GM21576 (cell line): ENCODE data around the gene GLYR1.
"Not testable (repeated sequence)": the region's sequence is repeated elsewhere in the genome, so short reads cannot be mapped to it uniquely, and the experiment has no call there.

ENCODE experiments used
- ATAC-seq: cut with Tn5 transposase; IDR thresholded peaks from one replicate; pipeline ENCODE4 v1.9.1; 2021; ENCODE audit warnings: mild to moderate bottlenecking, moderate library complexity; ENCODE audit not compliant: unreplicated experiment

GLYR1 gene

DNA sequence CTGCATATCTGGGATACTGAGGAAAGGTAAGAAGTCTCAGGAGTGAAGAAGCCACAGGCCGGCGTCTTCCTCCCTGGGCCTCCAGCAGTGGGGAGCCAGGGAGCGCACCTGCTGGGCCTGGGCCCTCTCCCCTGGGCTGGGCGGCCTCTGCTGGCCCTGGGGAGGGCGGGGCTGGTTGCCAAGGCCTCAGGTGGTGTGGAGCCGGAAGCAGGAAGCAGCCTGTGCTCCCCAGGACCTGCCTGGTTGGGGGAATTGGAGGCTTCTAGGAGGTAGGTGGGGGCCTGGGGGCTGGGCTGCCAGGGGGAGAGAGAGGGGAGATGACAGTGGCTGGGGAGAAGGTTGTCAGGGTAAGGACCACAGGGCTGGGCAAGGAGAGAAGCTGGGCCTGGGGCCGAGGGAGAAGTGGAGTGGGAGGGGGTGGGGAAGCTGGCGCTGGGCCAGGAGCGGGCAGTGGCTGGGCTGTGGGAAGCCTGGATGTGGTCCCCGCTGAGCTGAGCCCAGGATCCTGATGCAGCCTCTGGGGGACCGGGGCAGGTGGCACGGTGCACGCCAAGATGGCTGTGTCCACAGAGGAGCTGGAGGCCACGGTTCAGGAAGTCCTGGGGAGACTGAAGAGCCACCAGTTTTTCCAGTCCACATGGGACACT is 51.8 kb downstream of the GLYR1 start, which contains the start of gene SMIM22:
SMIM22 (plus strand) TSS at position 189 of the 647 bp plus-strand sequence; CDS start at position 555, 366 bp downstream.
- no peak for ATAC-seq

DNA sequence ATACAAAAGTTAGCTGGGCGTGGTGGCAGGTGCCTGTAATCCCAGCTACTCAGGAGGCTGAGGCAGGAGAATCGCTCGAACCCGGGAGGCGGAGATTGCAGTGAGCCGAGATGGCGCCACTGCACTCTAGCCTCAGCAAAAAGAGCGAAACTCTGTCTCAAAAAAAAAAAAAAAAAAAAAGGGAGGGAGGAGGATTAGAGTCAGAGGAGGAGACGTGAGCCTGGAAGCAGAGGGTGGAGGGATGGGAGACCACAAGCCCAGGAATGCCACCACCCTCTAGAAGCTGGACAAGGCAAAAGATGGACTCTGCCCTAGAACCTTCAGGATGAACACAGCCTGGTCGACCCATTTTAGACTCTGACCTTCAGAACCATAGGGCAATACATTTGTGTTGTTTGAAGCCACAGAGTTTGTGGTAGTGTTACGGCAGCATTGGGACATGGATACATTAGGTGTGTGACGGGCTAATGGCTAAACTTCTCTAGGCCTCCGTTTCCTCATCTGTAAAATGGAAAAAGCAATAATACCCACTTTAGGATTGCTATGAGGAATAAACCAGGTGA is 54.1 kb downstream of the GLYR1 start:
- no peak for ATAC-seq

DNA sequence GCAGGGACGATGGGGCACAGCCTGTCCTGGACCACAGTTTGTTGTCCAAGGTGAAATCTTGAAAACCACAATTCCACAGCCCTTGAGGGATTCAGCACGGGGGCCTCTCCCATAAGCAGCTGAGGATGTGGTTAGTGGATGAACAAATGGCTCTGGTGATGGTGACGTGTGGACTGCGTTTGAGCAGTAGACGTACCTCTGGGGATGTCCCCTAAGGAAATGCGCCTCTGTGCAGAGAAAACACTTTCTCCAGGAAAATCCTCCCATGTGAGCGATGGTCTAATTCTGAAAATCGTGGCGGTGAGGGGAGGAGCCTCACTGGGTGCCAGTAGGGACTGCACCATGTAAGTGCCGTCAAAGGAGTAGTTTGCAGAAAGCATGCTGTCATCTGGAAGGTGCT is 56.2 kb downstream of the GLYR1 start:
- ATAC-seq: no peak

DNA sequence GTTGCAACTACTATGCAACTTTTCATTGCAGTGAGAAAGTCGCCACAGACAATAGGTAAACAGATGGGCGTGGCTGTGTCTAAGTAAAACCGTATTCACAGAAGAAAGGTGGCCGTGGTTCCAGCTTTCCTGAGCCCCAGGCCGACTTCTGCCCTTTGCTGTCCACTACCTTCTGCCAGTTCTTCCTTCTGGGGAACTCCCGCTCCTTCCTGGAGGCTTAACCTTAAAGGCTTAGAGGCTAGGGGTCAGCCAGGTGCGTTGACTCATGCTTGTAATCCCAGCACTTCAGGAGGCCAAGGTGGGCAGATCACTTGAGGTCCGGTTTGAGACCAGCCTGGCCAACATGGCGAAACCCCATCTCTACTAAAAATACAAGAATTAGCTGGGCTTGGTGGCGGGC is 56.8 kb downstream of the GLYR1 start:
- ATAC-seq: no peak

DNA sequence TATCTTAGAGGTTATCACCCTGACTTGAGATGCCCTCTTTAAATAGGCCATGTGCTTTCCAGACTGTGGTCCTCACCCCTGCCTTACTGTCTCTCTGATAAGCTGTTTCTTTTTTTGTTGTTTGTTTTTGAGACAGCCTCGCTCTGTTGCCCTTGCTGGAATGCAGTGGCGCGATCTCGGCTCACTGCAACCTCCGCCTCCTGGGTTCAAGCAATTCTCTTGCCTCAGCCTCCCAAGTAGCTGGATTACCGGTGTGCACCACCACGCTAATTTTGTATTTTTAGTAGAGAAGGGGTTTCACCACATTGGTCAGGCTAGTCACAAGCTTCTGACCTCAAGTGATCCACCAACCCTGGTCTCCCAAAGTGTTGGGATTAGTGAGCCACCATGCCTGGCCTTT is 58.2 kb downstream of the GLYR1 start:
- no peak for ATAC-seq

DNA sequence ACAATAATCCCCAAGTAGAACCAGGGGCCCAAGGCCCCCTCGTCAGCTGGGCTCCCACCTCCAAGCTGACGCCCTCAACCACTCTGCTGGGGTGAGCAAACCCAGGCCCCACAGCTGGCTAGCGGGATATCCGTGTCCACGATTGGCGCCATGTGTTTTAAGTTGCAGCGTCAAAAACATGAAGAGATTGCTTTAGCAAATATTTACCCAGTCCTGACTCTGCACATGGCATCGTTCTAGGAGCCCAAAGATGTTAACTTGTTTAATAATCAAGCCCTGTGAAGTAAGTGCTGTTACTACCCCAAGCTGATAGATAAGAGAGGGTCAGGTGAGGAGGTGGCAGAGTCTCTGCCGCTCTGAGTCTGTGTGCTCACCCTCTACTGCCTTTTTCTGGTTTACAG is 58.6 kb downstream of the GLYR1 start:
- no peak for ATAC-seq

DNA sequence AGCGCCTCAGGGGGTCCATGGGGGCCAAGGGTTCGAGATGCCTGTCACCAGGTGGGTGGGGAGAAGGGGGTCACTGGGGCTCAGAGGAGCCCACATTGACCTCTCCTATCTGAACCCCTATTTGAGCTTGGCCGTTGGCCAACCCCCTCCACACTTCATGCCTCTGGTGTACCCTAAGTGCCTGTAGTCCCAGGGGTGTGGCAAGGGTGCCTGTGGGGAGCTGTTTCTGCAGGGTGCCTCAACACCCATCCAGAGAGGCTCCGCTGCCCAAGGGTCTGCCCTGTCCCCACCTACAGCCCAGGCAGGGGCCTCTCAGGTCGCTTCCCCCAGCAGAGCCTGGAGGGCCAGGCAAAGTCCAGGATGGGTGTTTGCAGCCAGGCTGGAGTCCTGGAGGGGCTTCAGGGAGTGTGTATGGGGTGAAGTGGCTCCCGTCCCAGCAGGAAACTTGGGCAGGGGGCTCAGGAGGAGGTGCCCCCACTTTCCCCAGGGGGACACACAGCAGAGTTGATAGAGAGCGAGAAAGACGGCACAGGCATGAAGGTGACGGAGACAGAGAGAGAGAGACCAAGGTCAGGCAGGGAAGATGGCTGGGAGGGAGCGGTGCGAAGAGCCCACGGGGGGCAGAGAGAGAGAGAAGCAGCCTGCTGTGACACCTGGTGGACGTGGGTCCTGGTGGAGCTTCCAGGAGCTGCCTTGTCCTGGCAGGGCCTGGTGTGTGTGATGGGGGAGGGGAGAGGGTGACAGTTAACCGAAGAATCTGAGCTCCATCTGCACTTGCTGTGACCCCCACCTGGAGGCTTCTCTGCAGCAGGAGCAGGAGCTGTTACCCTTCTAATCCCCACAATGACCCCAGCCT is 59.2 kb downstream of the GLYR1 start, which contains the start of gene SEPTIN12:
SEPTIN12 (minus strand) TSS at position 719 of the 856 bp plus-strand sequence; CDS start at position 19, 700 bp downstream.
- ATAC-seq: no peak

DNA sequence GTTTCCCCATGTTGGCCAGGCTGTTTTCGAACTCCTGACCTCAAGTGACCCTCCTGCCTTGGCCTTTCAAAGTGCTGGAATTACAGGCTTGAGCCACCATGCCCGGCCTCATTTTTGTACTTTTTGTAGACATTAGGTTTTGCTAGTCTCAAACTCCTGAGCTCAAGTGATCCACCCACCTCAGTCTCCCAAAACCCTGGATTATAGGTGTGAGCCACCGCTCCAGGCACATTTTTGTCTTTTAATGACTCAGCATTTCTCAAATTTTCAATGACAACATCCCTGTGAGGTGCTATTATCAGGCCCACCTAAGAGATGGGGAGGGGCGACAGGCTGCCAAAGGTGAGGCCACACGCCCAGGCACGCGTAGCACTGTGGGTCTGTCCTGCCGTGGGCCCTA is 60.0 kb downstream of the GLYR1 start:
- ATAC-seq: no peak

DNA sequence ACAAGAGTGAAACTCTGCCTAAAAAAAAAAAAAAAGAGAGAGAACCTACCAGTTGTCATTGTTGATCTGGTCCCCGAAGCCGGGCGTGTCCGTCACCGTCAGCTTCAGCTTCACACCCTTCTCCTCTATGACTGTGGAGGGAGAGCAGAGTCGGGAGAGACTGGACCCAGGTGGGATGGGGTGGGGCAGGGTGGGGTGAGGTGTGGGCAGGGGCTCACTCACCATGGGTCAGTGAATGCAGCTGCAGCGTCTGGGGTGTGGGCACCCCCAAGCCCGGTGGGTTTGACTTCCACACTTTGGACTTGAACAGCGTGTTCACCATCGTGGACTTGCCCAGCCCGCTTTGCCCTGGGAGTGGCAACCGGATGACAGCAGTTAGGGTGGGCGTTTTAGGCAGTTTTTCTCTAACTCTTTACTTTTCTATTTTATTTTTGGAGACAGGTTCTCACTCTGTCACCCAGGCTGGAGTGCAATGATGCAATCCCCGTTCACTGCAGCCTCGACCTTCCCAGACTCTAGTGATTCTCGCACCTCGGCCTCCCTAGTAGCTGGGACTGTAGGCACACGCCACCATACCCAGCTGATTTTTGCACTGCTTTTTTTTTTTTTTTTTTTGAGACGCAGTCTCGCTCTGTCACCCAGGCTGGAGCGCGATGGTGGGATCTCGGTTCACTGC is 61.2 kb downstream of the GLYR1 start:
- ATAC-seq: no peak

DNA sequence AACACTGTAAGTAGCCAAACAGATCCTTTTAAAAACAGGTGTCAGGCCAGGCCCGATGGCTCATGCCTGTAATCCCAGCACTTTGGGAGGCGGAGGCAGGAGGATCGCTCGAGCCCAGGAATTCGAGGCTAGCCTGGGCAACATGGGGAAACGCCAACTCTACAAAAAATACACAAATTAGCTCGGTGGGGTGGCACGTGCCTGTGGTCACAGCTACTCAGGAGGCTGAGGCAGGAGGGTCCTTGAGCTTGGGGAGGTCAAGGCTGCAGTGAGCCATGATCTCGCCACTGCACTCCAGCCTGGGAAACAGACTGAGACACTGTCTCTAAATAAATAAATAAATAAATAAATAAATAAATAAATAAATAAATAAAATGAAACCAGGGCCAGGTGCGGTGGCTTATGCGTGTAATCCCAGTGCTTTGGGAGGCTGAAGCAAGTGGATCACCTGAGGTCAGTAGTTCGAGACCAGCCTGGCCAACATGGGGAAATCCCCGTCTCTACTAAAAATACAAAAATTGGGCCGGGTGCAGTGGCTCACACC is 62.6 kb downstream of the GLYR1 start:
- ATAC-seq: not testable (repeated sequence)

DNA sequence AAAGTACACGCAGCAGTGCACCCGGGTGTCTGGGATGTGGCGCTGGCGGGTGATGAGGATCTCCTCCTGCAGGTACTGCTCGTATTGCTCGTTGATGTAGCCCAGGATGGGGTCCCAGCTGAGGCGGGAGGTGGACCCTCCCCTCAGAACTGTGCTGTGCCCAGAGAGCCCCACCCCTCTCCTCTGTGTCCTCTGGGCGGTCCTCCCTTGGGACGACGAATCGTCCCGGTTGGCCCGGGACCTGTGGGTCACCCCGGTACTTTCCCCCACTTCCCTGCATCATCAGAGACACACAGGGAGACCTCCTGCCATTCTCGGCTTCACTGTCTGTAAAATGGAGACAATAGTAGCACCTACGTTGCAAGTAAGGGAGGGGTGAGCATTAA is 63.1 kb downstream of the GLYR1 start:
- no peak for ATAC-seq

DNA sequence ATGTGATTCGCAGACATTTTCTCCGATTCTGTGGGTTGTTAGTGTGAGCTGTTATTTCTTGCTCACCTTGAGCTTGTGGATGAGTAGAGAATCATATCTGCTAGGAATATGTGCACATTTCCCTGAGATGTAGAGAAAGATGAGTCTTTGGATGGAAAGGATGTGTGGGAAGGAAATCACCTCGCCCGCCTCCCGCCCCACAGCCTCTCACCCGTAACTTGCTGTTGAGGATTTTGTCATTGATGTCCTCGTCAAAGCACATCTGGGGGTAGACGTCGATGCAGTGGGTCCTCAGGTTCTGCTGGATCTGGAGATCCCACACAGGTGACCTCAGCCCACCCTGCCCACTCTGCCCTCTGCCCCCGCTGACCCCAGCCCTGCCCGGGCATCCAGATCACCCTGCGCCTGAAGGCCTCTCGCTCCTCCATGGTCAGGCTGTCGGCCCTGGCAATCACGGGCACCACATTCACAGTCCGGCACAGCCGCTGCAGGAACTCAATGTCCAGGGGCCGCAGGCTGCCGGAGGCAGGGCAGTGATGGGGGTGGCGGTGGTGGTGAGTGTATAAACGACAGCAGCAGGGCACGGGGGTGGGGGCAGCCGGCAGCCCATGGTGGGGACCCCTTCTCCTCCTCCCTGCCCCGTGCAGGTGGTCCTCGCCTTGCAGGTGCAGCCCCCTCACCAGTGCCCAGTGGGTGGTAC is 63.7 kb downstream of the GLYR1 start:
- ATAC-seq: no peak

DNA sequence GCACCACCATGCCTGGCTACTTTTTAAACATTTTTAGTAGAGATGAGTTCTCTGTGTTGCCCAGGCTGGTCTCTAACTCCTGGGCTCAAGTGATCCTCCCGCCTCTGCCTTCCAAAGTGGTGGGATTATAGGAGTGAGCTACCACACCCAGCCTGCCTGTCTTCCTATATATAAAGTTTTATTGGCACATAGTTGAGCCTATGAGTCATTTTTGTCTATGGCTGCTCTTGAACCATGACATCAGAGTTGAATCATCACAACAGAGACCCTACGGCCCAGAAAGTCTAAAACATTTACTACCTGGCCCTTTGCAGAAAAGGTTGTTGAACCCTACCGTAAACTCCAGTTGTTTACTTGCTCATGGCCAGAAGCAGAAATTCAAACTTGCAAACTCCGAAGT is 66.9 kb downstream of the GLYR1 start:
- ATAC-seq: no peak

DNA sequence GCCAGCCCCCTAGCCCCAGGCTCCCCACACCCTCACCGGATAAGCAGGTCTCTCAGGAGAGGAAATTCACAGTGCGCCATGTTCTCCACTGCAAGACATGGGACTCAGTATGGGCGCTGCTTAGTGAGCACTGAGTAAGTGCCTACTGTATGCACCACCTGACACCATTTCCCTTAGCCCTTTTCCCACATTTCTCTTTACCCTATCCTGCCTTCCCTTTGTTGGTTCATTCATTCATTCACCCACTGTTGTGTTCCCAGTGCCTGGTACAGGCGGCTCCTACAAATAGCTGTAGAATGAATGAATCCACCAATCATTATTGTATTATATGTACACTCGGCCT is 69.1 kb downstream of the GLYR1 start:
- ATAC-seq: no peak

DNA sequence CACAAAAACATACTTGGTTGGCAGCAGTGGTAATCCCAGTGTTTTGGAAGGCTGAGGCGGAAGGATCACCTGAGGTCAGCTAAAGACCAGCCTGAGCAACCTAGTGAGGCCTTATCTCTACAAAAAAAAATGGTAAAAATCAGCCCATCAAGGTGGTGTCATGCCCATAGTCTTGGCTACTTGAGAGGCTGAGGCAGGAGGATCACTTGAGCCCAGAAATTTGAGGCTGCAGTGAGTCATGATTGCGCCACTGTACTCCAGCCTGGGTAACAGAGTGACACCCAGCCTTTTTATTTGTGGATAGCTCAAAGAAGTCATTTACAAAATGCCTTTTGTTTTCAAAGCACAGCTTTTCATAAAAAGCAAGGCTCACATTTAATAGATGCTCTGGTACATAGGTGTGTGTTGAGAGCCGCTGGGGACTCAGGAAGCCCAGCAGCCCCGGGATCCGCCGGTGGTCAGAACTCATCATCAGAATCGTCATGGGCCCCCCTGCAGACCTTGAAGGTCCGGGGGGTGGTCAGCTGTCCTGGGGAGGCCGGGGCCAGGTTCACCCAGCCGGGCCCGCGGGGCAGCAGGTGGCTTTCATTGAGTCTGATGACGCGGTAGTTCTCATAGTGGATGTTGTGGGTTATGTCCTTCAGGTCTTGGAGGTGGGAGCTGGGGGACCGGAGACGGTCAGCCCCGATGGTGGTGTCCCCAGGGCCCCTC is 69.6 kb downstream of the GLYR1 start:
- ATAC-seq: no peak

DNA sequence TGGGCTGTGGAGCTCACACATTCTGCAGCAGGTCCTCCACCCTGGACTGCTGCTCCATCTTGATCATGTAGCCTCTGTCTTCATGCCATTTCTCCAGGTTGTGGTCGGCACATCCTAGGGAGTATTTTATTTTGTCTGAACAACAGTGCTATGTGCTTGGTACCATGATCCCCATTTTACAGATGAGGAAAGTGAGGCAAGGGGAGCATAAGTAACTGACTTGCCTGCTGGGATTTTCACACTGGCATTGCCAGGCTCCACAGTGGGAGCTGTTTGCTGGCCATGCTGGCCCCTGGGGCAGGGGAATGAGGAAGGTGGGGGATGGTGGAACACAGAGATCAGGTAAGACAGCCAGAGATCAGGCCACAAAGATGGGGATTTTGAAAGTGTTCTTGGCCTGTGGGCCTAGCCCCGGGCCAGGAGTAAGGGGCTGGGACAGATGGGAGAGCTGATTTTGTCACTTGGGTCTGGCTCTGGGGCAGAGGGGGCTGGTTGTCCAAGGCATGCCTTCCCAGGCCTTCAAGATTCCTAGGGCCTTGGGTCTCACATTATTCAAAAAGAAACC is 70.9 kb downstream of the GLYR1 start:
- no peak for ATAC-seq

DNA sequence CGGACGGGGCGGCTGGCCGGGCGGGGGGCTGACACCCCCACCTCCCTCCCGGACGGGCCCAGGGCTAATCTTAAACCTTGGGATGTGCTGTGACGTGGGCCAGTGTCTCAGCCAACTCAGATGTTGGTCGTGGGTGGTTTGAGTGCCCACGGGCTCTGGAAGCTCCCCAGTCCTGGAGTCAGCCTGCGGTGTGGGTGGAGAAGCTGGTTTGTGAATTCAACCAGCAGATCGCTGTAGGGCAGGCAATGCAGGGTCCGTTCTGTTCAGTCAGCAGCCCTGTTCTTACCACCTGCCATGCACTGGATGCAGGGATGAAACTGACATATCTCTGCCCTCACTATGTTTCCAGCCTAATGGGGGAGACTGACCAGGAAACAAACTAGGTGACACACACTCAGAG is 72.1 kb downstream of the GLYR1 start:
- no peak for ATAC-seq

DNA sequence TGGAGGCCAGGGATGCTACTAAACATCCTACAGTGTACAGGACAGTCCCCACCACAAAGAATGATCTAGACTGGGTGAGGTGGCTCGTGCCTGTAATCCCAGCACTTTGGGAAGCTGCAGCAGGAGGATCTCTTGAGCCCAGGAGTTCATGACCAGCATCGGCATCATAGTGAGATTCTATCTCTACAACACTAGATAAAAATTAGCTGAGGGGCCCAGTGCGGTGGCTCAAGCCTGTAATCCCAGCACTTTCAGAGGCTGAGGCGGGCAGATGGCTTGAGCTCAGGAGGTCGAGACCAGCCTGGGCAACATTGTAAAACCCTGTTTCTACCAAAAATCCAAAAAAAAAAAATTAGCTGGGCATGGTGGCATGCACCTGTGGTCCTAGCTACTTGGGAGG is 74.7 kb downstream of the GLYR1 start:
- ATAC-seq: no peak

DNA sequence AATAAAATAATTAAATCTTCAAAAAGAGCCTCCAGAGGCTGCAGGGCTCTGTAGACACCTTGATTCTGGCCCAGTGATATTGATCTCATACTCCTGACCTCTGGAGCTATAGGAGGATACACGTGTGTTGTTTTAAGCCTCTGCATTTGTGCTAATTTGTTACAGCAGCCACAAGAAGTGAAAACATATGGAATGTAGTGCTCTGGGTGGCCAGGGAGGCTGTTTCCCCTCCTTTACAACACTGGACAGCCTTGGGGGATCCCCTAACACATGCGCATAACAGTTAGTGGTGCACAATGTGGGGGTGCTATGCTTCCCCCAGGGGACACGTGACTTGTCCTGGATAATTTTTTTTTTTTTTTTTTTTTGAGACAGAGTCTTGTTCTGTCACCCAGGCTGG is 75.4 kb downstream of the GLYR1 start:
- no peak for ATAC-seq

DNA sequence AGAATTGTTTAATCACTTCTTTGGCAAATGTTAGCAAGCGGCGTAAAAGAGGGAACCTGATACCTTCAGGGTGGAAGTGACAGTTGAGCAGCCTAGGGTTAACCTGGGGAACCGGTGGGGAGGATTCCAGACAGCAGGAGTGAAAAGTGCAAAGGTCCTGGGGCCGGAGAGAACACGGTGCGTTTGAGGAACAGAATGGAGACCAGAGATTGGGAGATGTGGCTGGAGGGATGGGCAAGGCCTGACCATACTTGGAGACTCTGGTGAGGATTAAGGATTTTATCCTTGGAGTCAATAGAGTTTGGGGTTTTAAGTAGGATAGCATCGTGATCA is 77.8 kb downstream of the GLYR1 start:
- ATAC-seq: no peak
